ENCODE results near the gene SLC2A4RG. TPM values are rescaled to one million over a fixed set of nuclear protein-coding genes. Genes with fewer than 3 reads are reported as not detected.

The SLC2A4RG gene
- total and polyA plus RNA-seq, 2 experiments from 2014 or later: 21.3 to 63.9 TPM

DNA sequence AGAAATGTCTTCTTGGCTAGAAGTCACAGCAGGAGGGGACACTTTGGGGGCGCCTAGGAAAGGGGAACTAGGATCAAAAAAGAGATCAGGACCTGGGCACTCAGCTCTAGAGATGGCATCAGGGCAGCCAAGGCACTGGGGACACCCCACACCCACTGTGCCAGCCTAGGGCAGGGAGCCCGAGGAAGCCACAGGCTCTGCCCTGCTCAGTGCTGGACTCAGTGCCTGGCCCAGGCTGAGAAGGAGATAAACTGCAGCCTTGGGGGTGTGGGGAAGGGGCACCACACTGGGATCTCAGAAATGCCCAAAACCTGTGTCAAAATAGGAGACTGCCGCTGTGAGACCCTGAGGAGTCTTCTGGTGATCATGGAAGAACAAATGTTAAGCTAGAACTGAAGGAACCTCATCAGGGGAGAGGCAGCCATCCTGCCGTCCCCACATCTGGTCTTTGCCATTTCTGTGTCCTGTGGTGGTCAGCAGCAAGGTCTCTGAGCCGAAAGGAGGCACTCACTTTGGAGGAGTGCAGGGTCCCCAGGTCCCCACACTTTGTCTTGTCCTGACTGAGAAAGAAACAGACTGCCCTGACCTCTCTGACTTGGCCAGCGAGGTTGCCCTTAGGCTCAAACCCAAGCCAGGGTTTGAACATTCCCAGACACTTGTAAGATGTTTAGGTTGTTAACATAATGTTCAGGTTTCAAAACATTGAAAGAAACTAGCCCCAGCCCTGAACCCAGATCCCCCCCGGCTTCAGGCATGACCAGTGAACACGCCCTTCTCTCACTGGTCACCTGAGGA, 34.1 kb upstream of the SLC2A4RG start:
- Histone ChIP-seq H4K20me1 (ENCODE audit: insufficient read depth) (no peaks in the 10 kb centered on the region), H2AFZ (no peak overlapping the region), H3K9ac (peak overlapping the region; percentile 86), H3K9me3 (ENCODE audit: low read depth) (no peaks in the 10 kb centered on the region), H3K36me3 (ENCODE audit: low read depth) (peaks cover 6% of the 10 kb centered on the region; the same call in 1 of the 2 replicates), H3K27ac (no peak overlapping the region), H3K4me1 (ENCODE audit: insufficient read depth) (peaks cover 17% of the 10 kb centered on the region; the same call in 1 of the 2 replicates), H3F3A (ENCODE audit: insufficient read depth) (no peaks in the 10 kb centered on the region), H3K79me2 (ENCODE audit: insufficient read depth) (peaks cover 64% of the 10 kb centered on the region), H3K4me3 (no peak overlapping the region), H3K27me3 (replicated peaks; ENCODE audit: insufficient read depth) (no peaks in the 10 kb centered on the region), H3K4me2 (ENCODE audit: unreplicated experiment) (peak overlapping the region; percentile 87), H3K9me2 (ENCODE audit: insufficient read depth) (no peaks in the 10 kb centered on the region)
- no peak for DNase-seq
- WGBS, 2 experiments (ENCODE audit: low coverage in 1 of 2, low lambda C conversion rate in 2 of 2, missing lambda C conversion rate in 2 of 2): 89% methylated on average over 8 of the region's 8 CpGs
- TF ChIP-seq EZH2phosphoT487 (IDR thresholded peaks at IDR 0.05; ENCODE audit: insufficient read depth, low read depth) (no peak), EZH2 (IDR thresholded peaks at IDR 0.05; ENCODE audit: insufficient read depth, poor library complexity, severe bottlenecking) (no peak)
- in situ Hi-C loops (cut with MboI): no loop called here

DNA sequence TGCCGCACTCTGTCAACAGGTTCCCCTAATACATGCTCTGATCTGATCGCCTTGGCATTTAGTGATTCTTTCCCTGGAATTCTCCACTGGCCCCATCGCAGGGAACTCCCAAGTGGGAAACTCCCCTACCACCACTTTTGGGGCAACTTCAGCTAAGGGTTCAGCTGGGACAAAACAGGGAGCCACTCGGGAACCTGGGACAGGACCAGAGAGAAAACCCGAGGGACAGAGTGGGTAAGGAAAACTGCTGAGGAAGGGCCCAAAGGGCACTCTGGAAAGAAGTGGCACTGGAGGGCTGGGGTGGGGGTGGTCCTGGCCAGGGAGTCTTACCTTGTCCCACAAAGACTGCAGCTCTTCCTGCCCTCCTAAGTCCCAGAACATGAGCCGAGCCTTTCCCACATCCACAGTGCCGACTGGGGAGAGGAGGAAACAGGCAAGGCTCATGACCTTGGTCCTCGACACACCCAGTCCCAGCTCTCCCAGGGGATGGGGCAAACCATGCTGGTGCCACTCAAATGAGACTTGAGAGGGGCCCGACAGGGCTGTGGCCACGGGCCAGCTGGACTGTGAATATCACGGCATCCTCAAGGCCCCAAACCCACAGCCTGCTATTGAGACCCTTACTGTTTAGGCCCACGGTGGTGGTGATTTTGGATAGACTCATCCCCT, 33.4 kb upstream of the SLC2A4RG start:
- Histone ChIP-seq H3K4me2 (ENCODE audit: unreplicated experiment) (peak overlapping the region; percentile 87), H3K9me3 (ENCODE audit: low read depth) (no peaks in the 10 kb centered on the region), H4K20me1 (ENCODE audit: insufficient read depth) (no peaks in the 10 kb centered on the region), H2AFZ (no peak overlapping the region), H3F3A (ENCODE audit: insufficient read depth) (no peaks in the 10 kb centered on the region), H3K9me2 (ENCODE audit: insufficient read depth) (no peaks in the 10 kb centered on the region), H3K4me1 (ENCODE audit: insufficient read depth) (peaks cover 17% of the 10 kb centered on the region; the same call in 1 of the 2 replicates), H3K27ac (peak overlapping the region; percentile 65), H3K9ac (peak overlapping the region; percentile 86), H3K79me2 (ENCODE audit: insufficient read depth) (peaks cover 71% of the 10 kb centered on the region), H3K4me3 (peak overlapping the region; percentile 80), H3K27me3 (replicated peaks; ENCODE audit: insufficient read depth) (no peaks in the 10 kb centered on the region), H3K36me3 (ENCODE audit: low read depth) (peaks cover 11% of the 10 kb centered on the region; the same call in 1 of the 2 replicates)
- in situ Hi-C loops (cut with MboI): no loop called here
- TF ChIP-seq EZH2phosphoT487 (IDR thresholded peaks at IDR 0.05; ENCODE audit: insufficient read depth, low read depth) (no peak), EZH2 (IDR thresholded peaks at IDR 0.05; ENCODE audit: insufficient read depth, poor library complexity, severe bottlenecking) (no peak)
- no peak for DNase-seq
- 66 to 68% methylated on average over 12 of the region's 12 CpGs for WGBS, 2 experiments (ENCODE audit: low coverage in 1 of 2, low lambda C conversion rate in 2 of 2, missing lambda C conversion rate in 2 of 2)

DNA sequence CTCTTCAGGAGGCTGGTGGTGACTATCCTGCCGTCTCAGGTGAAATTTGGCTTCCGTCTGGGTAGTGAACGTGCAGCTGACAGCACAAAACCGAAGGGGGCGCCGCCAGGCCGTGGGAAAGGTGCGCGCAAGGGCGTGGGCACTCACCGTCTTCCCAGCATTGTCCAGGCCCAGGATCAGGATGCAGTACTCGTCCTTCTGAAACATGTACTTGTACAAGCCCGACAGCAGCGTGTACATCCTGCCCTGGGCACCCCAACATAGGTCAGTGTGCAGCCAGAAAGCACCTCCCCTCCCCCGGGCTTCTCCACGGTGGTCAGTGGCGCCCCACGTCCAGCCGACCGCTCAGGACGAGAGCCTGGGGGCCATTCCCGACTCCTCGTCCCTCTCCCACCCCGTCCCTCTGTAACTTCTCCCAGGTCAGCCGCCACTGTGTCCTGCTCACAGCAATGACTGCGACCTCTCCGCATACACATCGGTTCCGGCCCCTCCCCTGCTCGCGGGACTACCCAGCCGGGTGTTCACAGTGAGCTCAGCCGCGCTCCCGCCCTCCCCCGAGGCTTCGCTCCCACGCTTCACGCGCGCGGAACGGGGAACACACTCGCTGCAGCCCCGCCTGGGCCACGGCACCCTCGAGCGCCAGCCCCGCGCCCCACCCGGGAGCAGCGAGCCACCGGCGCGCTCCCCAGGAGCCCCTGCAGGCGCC, 32.6 kb upstream of the SLC2A4RG start:
- TF ChIP-seq EZH2 (IDR thresholded peaks at IDR 0.05; ENCODE audit: insufficient read depth, poor library complexity, severe bottlenecking): no peak
- no peaks in the 10 kb centered on the region for H3K27me3 ChIP-seq (replicated peaks; ENCODE audit: insufficient read depth)
- no peaks in the 10 kb centered on the region for H3K9me2 ChIP-seq (ENCODE audit: insufficient read depth)
- H4K20me1 ChIP-seq (ENCODE audit: insufficient read depth): no peaks in the 10 kb centered on the region
- peak overlapping the region; percentile 86 for H3K9ac ChIP-seq
- peak overlapping the region; percentile 65 for H3K27ac ChIP-seq
- peak; percentile 80 for DNase-seq
- H3K79me2 ChIP-seq (ENCODE audit: insufficient read depth): peaks cover 79% of the 10 kb centered on the region
- peaks cover 19% of the 10 kb centered on the region for H3K36me3 ChIP-seq (ENCODE audit: low read depth)
- peak overlapping the region; percentile 80 for H3K4me3 ChIP-seq
- 5 to 10% methylated on average over 33 to 55 of the region's 56 CpGs for WGBS, 2 experiments (ENCODE audit: low coverage in 1 of 2, low lambda C conversion rate in 2 of 2, missing lambda C conversion rate in 2 of 2)
- peaks cover 17% of the 10 kb centered on the region; the same call in 1 of the 2 replicates for H3K4me1 ChIP-seq (ENCODE audit: insufficient read depth)
- peak overlapping the region; percentile 35; the same call in 1 of the 2 replicates for H2AFZ ChIP-seq
- no peaks in the 10 kb centered on the region for H3F3A ChIP-seq (ENCODE audit: insufficient read depth)
- in situ Hi-C loops (cut with MboI): no loop called here
- H3K4me2 ChIP-seq (ENCODE audit: unreplicated experiment): peak overlapping the region; percentile 87
- H3K9me3 ChIP-seq (ENCODE audit: low read depth): no peaks in the 10 kb centered on the region

All from GM23248 (cell line).